A172 (cell line): ENCODE results near the gene OR2V2. TPM values are rescaled to one million over a fixed set of nuclear protein-coding genes. Genes with fewer than 3 reads are reported as not detected.
"Not testable (repeated sequence)": the region's sequence is repeated elsewhere in the genome, so short reads cannot be mapped to it uniquely, and the experiment has no call there.

Source experiments
- DNase-seq: peaks from one replicate; pipeline ENCODE4 v3.0.0-alpha.2; 2015; ENCODE audit warnings: low spot score
- total RNA-seq: library from RNA; depleted of rRNA; stranded (reverse); fragments of >200 nt; shearing (Covaris generic); gene quantifications from 2 replicates; pipeline ENCODE4 v1.2.3, GENCODE V29; 2014

OR2V2 gene
- total RNA-seq, 1 experiment from 2014 or later: not detected

DNA sequence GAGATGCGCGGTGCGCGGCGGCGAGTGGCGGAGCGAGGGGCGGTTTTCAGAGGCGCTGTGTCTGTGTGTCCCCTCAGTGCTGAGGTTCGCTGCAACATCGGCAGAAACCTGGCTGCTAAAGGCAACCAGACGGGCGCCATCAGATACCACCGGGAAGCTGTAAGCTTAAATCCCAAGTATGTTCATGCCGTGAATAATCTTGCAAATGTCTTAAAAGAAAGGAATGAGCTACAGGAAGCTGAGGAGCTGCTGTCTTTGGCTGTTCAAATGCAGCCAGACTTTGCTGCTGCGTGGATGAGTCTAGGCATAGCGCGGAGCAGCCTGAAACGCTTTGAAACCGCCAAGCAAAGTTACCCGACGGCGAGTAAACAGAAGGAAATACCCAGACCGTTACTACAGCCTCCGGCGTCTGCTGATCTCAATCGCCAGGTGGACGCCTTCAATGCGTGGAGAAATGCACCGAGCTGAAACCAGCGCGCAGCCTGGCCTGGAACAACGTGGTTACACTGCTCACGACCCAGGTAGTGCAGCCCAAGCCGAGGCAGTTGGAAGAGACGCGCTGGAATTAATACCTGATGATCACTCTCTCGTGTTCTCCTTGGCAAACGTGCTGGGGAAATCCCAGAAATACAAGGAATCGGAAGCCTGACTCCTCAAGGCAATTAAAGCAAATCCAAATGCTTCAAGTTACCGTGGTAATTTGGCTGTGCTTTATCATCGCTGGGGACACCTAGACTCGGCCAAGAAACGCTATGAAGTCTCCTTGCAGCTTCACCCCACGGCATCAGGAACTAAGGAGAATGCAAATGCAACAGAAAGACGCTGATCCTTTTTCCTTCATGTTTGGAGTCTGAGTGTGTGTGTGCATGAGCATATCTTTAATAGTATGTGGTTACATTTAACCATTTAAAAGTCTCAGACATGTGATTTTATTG is 32.3 kb upstream of the OR2V2 start:
- no peak for DNase-seq

DNA sequence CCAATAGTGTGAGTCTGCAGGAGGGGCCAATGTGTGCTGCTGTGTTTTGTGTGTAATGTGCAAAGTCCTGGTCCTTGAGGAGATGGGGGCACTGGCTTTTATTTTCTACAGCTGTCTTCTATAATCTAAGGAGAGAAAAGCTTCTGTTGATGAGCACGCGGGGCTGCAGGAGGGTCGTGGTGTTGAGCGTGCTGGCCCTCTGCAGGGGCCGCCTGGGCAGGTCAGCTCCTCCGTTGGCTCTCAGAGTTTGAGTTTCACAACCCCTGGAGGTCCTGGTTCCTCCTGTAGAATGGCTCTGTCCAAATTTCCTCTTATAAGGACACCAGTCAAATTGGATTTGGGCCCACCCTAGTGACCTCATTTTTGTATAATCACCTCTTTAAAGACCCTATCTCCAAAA is 29.0 kb upstream of the OR2V2 start:
- DNase-seq: no peak

DNA sequence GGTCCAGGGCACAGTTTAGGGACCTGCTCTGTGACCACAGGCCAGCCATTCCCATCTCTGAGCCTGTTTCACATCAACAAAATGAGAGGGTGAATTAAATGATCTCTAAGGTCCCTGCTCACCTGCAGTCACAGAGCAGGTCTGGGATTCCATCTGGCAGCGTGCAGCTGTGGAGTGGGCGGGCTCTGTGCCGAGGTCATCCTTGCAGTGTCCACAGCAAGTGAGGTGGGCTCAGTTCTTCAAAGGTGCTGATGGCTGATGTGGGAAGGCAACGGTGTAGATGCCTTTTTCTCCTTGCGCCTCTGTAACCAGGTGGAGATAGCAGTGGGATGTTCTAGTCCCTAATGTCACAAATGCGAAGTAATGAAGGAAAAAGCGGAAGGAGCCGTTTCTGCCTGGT is 28.3 kb upstream of the OR2V2 start:
- DNase-seq: no peak

DNA sequence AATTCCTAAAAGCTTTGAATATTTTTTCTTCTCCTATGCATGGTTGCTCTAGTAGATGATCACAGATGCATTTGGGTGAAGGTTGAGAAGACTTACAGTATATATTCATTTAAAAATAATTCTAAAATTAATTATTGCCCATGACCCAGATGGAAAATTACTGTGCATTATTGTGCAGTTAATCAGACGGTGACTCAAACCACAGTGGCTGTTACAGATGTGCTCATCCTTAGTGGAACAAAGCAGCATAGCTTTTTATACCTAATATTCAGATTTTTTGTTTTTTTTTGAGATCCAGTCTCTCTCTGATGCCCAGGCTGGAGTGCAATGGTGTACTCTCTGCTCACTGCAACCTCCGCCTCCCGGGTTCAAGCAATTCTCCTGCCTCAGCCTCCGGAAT is 27.1 kb upstream of the OR2V2 start:
- peak; percentile 27 for DNase-seq

DNA sequence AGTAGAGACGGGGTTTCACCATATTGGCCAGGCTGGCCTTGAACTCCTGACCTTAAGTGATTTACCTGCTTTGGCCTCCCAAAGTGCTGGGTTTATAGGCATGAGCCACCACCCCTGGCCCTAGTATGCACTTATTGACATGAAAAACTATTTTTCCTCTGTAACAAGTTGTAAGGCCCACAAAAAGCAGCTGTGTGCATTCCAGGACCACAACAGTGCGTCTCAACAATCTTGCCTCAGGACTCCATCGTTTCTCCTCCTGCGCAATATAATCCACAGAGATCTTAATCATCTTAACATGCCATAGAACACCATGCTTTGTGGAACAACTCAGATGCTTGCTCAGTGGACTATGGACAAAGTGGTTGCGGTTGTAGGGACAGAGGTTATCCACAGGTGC is 26.6 kb upstream of the OR2V2 start:
- no peak for DNase-seq

DNA sequence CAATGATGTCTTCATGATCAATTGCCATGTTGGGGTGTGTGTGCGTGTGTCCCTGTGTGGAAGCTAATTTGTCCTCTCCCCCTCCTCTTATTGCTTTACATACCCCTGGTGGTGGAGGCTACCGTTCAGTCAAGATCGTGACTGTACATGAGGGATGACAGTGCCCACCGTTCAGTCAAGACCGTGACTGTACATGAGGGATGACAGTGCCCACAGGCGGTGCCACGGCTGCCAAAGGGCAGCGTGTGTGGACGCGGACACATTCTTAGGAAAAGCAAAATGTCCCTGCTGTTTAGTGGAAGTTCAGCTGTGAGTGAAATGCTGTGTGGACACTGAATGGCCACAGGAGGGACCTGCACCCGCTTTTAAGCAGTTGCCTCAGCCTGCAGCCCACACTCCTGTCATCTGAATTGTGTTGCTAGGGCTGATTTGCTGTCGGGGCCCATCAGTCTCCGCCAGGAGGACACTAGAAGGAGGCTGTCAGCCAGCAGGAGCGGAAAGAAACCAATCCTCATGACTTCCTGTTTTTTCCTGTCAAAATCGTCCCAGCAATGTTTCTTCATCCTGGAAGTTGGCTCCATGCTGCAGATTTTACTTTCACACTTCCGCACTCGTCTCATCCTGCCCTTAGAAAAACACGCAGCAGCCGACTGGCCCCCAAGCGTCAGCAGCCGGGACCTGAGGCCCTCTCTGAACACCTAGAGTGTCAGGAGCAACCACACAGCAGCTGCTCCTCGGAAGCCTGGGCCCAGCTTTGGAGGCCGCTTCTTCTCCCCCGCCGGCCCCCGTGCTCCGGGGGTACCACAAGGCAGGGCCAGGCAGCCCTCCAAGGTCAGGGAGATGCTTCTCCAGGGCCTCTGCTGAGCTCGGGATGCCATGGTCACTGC is 25.5 kb upstream of the OR2V2 start:
- DNase-seq: no peak

DNA sequence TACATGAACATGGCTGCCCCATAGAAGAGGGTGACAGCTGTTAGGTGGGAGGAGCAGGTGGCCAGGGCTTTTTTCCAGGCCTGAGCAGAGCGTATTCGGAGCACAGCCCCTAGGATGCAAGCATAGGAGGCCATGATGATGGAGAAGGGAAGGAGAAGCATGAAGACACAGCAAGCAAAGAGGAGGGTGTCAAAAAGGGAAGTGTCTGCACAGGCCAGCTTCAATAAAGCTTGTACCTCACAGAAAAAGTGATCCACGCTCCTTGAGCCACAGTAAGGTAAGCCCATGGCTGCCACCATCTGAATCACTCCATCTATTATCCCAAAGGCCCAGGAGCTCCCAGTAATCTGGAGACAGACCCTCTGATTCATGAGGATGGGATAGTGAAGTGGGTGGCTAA is 22.9 kb upstream of the OR2V2 start:
- DNase-seq: no peak

DNA sequence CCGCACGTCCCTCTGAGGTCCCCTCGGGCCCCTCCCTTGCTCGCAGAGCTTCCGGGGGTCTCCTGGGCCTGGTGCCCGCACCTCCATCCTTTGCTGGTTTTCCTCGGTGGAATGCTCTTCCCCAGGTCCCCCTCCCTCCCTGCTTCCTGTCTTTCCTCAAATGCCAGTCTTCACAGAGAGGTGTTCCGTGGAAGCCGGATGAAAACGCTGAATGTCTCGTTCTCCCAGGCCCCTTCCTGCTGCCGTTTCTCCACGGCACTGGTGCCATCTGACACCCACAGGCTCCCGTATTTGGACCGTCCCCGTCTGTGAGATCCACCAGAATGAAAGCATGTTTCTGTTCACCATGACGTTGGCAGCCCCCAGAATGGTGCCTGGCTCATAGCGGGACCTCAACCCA is 20.5 kb upstream of the OR2V2 start:
- no peak for DNase-seq

DNA sequence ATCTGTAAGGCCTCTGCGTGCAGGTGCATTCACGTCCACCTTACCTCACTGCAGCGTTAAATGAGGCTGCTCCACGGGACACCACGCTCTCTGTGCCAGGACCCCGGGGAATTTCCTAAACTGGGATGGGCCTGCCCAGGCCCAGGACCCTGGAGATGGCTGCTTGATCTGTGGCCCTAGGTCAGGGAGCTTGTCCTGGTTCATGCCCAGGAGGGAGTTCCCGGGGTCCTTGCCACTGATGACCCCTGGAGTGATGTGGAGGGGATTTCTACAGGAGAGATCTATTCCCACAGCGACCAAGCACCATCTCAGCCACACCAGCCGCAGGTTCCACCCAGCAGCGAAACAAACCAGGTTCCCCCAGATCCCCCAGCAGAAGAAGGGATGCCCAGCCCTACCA is 19.9 kb upstream of the OR2V2 start:
- DNase-seq: no peak

DNA sequence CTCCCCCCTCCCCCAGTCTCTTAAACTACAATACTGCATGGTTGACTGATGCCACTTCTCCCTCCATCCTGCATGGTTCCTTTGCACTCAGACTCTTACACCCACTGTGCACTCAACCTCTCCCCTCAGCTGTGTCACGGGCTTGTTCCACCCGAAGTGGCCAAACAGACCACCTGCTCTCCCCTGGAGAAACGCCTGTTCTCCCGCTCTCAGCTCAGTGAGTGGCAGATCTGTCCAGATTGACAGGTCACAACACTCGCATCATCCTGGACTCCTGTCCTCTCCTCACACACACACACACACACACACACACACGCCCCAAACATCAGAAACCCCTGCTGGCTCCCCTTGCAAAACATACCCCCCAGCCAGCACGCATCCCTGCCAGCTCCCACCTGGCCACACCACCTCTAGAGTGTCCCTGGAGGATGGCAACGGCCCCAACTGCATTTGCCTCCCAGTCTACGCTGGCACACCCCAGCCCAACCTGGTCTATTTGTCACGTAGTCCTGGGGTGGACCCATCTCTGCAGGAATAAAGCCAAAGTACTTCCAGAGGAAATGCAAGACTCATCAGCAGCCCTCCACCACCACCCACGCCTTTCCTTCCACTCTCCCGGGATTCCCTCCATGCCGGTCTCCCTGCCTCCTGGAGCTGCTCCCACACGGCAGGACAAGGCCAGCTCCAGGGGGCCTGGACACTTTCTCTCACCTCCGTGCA is 19.3 kb upstream of the OR2V2 start:
- no peak for DNase-seq

DNA sequence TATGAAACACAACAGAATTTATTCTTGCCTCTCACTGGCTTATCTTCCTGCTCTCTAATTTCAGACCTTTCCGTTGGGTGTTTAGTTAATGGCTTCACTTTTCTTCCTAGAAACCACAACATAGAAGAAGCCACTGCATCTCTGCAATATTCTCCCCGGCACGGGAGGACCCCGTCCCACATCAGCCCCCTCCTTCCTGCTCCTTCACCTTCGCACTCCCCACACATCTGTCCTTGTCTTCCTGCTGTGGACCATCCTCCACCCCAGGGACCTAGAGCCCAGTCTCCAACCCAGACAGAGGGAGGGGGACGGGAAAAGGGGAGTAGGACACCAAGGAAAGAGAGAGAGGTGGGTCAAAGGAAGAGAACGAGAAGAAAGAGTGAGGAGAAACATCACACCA is 17.8 kb upstream of the OR2V2 start:
- DNase-seq: no peak

DNA sequence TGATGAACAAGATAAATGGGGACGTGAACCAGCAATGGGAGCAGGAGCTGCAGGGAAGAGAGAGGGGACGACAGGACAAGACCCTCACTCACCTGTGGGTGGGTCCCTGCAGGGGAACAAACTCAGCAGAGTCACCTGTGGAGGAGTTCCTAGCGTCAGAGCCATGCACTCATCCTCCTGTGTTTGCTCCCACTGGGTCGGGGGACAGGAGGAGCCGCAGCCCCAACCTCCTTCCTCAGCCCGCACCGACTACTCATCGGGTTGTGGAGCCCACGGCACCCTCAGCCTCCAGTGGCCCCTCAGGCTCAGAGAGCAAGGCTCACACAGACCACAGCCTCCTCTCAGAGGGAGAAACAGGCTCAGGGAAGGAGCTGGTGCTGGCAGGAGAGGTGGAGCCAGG is 17.3 kb upstream of the OR2V2 start:
- not testable (repeated sequence) for DNase-seq

DNA sequence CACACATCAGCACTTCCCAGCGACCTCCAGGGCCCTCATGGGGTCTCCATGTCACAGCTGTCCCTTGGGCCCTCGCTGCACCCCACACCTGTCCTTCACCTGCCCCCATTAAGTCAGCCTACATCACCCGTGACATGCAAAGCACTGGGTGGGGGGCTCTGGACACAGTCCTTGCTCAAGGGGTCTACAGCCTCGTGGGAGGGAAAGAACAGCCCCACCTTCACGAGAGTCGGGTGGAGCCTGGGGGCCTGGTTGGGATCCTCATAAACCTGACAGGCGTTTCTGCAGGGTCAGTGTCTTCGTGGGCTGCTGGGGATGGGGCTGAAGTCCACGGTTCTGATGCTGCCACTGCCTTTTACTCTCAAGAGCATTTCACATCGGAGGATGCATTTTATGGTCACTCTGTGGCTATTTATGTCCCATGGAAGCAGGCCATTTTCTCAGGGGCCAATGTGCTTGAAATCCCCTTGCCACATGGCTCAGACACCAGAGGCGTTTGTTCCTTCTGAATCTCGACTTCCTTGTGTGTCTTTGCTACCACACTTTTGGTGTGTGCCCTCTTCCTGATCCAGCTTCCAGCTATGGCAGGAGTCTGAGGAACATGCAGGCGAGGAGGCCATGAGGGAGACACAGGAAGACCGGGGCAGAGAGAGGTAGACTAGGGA is 16.4 kb upstream of the OR2V2 start, which contains the start of gene OR2V1:
Gene OR2V1 (minus strand): TSS at position 338 of the 665 bp plus-strand sequence. CDS start 5,865 bp downstream, outside the sequence.
- no peak for DNase-seq

DNA sequence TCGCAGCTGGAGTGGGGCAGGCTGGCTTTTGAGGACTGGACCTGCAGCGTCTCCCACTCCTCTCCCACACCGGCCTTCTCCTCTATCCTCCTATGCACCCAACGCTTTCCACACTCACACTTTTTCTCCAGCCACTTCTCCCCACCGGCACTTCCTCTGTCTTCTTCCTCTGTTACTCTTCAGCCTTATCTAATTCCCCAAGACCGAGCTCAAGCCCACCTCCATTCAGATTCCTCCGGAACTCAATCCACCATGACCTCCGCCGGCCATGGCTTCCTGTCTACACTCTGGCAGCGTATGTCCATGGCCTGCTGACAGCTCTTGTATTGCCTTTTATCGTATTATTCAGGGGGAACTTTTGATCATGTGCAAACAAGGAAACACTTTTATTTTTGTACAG is 15.9 kb upstream of the OR2V2 start:
- no peak for DNase-seq

DNA sequence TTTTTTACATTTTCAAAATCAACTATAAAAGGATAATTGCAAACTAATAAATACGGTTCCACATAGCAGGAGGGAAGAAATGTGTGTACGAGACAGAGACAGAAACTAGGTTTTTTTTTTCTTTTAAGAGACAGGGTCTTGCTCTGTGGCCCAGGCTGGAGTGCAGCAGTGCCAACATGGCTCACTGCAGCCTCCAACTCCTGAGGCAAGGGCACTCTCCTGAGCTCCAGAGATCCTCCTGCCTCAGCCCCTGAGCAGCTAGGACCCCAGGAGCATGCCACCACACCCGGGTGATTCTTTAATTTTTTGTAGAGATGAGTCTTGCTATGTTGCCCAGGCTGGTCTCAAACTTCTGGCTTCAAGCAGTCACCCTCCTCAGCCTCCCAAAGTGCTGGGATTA is 14.3 kb upstream of the OR2V2 start:
- DNase-seq: no peak

DNA sequence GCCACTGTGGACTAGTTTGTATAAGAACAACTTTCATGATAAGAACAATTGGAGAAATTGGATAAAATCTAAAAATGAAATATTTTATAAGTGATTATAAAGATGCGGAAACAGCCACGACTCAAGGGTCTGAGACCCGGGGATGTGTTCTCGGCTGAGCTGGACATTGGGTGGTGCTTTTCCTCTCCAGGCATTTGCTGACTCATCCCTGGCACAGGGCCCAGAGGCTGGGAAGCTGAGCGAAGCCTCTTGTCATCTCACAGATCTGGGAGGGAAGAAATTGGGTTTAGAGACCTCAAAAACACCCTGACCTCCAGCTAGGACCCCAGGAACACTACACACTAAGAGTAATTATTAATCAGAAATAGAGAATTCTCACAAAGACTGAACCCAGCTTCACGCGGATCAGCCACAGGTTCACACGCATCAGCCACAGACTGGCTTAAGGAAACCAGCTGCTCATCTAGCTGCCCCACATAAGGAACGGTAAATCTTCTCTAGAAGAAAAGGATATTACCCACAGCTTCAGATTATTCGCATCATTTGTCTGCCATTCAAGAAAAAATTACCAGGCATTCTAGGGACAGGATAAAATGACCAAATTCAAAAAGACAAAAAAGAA is 13.7 kb upstream of the OR2V2 start:
- peak; percentile 60 for DNase-seq

DNA sequence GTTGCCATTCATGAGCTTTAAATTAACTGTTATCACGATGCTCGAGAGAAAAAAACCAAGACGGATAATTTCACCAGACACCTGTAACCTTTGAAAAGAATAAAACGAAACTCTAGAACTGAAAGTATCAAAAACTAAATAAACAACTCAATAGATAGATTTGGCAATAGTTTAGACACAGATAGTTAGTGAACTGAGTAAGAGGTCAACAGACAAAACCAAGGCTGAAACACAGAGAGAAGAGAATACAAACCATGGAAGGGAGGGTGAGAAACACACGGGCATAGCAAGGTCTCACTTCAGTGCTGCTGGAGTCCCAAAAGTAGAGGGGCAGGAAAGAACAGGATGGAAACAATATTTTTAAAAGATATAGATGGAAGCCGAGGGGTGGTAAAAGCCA is 13.1 kb upstream of the OR2V2 start:
- no peak for DNase-seq

DNA sequence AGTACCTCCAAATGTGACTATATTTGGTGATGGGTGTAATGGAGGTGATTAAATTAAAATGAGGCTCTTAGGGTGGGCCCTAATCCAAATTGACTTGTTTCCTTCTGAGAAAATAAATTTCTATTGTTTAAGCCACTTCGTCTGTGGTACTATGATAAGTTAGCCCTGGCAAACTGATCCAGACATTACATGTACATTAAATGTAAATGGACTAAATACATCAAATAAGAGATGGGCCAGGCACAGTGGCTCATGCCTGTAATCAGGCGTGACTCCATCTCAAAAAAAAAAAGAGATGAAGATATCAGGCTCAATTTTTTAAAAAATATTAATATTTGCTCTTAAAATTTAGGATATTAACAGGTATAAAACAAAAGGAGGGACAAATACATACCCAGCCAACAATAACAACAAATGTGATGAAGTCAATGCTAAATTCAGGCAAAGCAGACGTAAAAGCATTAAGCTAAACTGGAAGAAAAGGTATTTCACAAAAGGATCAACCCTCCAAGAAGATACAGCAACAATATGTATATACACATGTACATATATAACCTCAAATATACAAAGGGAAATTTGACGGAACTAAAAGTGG is 10.9 kb upstream of the OR2V2 start:
- no peak for DNase-seq

DNA sequence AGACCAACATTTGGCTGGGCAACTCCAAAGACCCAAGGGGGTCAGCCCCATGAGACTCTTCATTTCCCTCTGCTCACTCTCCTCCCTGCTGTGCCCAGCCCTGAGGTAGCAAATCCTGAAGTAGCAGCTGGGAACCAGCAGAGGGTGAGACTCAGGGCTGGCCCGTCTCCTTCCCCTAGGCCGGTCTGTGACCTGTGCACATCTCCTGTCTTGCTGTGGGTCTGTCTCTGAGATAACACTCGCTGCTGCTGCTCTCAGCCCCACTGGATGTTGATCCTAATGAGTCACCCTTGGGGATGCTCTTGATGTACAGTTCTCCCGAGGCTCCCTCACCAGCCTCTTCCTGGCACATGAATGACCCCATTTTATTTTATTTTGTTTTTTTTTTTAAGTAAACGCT is 9.1 kb upstream of the OR2V2 start:
- peak; percentile 51 for DNase-seq

DNA sequence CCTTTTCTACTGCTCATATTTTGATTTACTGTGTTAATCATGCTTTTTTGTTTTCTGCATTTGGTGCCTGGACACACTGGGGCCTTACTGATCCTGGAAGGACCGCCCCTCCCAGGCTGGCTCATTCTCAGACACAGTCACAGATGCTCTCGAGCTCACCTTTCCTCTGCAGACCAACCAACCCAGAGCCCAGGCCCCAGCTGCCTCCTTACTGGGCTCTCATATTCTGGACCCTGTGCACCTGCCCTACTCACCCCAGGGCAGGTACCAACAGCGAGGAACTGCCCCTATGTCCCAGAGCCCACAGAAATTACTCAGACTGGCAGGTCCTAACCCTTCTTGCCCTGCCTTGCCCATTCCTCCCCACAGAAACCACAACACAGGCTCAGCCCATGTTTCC is 6.6 kb upstream of the OR2V2 start:
- no peak for DNase-seq

DNA sequence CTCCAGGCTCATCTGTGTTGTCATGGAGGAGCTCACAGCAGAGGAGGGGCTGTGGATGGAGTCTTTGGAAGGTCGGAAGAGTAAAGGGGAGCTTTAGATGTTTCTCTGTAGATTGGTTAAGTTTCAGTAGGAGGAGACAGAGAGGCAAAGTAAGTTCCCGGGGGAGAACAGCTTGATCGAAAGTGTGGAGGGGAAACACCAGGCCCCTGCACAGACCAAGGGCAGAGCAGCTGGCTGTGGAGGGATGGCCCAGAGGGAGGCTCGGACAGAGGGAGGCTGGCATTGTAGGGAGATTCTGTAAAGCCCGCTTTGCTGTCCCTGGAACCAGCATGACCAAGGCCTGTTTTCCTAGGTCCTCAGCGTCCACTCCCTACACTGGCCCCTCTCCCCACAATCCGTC is 5.3 kb upstream of the OR2V2 start:
- DNase-seq: no peak
